ENCODE measurements around the gene PLCH1.

DNA sequence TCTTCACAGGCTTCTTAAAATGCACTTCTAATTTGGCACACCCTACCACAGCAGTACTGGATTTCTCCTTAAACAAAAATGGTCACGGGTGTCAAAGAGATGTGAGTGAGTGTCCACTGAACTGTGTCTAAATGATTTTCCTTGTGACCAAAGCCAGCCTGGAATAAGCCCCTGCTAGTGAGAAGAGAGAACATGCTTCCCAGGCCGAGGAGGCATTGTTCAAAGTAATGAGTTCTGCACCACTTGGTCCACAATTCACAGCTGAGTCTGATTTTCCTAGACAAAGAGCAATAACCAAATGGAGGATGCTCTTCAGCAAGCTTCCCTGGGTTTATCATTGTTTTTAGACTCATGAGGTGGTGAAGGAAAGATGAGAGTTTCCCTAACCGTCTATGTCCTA is 3.8 kb downstream of the PLCH1 start:
- TF ChIP-seq EZH2 (IDR thresholded peaks at IDR 0.05; ENCODE audit: low read depth, unreplicated experiment) (no peak), EZH2phosphoT487 (IDR thresholded peaks at IDR 0.05; ENCODE audit: unreplicated experiment) (no peak), CREB1 (CRISPR knock-in tag; IDR thresholded peaks at IDR 0.05; ENCODE audit: low read depth) (no peak), ETS1 (IDR thresholded peaks at IDR 0.05) (no peak), JUNB (IDR thresholded peaks at IDR 0.05; ENCODE audit: unreplicated experiment) (no peak), ZNF331 (CRISPR knock-in tag; IDR thresholded peaks at IDR 0.05; ENCODE audit: low read depth) (no peak), POLR2AphosphoS5 (IDR thresholded peaks at IDR 0.05; ENCODE audit: low read depth) (no peak), NANOG (IDR thresholded peaks at IDR 0.05; ENCODE audit: borderline replicate concordance) (no peak), ZNF114 (CRISPR knock-in tag; IDR thresholded peaks at IDR 0.05) (no peak), STAT1 (IDR thresholded peaks at IDR 0.05; ENCODE audit: unreplicated experiment) (no peak)
- TF ChIP-seq, protein P1, sequence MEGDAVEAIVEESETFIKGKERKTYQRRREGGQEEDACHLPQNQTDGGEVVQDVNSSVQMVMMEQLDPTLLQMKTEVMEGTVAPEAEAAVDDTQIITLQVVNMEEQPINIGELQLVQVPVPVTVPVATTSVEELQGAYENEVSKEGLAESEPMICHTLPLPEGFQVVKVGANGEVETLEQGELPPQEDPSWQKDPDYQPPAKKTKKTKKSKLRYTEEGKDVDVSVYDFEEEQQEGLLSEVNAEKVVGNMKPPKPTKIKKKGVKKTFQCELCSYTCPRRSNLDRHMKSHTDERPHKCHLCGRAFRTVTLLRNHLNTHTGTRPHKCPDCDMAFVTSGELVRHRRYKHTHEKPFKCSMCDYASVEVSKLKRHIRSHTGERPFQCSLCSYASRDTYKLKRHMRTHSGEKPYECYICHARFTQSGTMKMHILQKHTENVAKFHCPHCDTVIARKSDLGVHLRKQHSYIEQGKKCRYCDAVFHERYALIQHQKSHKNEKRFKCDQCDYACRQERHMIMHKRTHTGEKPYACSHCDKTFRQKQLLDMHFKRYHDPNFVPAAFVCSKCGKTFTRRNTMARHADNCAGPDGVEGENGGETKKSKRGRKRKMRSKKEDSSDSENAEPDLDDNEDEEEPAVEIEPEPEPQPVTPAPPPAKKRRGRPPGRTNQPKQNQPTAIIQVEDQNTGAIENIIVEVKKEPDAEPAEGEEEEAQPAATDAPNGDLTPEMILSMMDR (conservative IDR thresholded peaks at IDR 0.05; ENCODE audit: low read depth in 2 of 2): no peak
- TF ChIP-seq, protein P2, sequence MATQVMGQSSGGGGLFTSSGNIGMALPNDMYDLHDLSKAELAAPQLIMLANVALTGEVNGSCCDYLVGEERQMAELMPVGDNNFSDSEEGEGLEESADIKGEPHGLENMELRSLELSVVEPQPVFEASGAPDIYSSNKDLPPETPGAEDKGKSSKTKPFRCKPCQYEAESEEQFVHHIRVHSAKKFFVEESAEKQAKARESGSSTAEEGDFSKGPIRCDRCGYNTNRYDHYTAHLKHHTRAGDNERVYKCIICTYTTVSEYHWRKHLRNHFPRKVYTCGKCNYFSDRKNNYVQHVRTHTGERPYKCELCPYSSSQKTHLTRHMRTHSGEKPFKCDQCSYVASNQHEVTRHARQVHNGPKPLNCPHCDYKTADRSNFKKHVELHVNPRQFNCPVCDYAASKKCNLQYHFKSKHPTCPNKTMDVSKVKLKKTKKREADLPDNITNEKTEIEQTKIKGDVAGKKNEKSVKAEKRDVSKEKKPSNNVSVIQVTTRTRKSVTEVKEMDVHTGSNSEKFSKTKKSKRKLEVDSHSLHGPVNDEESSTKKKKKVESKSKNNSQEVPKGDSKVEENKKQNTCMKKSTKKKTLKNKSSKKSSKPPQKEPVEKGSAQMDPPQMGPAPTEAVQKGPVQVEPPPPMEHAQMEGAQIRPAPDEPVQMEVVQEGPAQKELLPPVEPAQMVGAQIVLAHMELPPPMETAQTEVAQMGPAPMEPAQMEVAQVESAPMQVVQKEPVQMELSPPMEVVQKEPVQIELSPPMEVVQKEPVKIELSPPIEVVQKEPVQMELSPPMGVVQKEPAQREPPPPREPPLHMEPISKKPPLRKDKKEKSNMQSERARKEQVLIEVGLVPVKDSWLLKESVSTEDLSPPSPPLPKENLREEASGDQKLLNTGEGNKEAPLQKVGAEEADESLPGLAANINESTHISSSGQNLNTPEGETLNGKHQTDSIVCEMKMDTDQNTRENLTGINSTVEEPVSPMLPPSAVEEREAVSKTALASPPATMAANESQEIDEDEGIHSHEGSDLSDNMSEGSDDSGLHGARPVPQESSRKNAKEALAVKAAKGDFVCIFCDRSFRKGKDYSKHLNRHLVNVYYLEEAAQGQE (IDR thresholded peaks at IDR 0.05; ENCODE audit: unreplicated experiment): no peak
- TF ChIP-seq, protein P3, sequence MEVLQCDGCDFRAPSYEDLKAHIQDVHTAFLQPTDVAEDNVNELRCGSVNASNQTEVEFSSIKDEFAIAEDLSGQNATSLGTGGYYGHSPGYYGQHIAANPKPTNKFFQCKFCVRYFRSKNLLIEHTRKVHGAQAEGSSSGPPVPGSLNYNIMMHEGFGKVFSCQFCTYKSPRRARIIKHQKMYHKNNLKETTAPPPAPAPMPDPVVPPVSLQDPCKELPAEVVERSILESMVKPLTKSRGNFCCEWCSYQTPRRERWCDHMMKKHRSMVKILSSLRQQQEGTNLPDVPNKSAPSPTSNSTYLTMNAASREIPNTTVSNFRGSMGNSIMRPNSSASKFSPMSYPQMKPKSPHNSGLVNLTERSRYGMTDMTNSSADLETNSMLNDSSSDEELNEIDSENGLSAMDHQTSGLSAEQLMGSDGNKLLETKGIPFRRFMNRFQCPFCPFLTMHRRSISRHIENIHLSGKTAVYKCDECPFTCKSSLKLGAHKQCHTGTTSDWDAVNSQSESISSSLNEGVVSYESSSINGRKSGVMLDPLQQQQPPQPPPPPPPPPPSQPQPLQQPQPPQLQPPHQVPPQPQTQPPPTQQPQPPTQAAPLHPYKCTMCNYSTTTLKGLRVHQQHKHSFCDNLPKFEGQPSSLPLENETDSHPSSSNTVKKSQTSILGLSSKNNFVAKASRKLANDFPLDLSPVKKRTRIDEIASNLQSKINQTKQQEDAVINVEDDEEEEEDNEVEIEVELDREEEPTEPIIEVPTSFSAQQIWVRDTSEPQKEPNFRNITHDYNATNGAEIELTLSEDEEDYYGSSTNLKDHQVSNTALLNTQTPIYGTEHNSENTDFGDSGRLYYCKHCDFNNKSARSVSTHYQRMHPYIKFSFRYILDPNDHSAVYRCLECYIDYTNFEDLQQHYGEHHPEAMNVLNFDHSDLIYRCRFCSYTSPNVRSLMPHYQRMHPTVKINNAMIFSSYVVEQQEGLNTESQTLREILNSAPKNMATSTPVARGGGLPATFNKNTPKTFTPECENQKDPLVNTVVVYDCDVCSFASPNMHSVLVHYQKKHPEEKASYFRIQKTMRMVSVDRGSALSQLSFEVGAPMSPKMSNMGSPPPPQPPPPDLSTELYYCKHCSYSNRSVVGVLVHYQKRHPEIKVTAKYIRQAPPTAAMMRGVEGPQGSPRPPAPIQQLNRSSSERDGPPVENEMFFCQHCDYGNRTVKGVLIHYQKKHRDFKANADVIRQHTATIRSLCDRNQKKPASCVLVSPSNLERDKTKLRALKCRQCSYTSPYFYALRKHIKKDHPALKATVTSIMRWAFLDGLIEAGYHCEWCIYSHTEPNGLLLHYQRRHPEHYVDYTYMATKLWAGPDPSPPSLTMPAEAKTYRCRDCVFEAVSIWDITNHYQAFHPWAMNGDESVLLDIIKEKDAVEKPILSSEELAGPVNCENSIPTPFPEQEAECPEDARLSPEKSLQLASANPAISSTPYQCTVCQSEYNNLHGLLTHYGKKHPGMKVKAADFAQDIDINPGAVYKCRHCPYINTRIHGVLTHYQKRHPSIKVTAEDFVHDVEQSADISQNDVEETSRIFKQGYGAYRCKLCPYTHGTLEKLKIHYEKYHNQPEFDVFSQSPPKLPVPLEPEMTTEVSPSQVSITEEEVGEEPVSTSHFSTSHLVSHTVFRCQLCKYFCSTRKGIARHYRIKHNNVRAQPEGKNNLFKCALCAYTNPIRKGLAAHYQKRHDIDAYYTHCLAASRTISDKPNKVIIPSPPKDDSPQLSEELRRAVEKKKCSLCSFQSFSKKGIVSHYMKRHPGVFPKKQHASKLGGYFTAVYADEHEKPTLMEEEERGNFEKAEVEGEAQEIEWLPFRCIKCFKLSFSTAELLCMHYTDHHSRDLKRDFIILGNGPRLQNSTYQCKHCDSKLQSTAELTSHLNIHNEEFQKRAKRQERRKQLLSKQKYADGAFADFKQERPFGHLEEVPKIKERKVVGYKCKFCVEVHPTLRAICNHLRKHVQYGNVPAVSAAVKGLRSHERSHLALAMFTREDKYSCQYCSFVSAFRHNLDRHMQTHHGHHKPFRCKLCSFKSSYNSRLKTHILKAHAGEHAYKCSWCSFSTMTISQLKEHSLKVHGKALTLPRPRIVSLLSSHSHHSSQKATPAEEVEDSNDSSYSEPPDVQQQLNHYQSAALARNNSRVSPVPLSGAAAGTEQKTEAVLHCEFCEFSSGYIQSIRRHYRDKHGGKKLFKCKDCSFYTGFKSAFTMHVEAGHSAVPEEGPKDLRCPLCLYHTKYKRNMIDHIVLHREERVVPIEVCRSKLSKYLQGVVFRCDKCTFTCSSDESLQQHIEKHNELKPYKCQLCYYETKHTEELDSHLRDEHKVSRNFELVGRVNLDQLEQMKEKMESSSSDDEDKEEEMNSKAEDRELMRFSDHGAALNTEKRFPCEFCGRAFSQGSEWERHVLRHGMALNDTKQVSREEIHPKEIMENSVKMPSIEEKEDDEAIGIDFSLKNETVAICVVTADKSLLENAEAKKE (CRISPR knock-in tag; IDR thresholded peaks at IDR 0.05): no peak
